GM19193 (cell line): ENCODE measurements around the gene CNKSR1.

Experiments
- POLR2A ChIP-seq: IDR thresholded peaks from 4 replicates; pipeline ENCODE4 v1.6.1; 2011; ENCODE audit not compliant: insufficient read depth, insufficient read length; ENCODE audit errors: extremely low read depth

Gene CNKSR1, protein sequence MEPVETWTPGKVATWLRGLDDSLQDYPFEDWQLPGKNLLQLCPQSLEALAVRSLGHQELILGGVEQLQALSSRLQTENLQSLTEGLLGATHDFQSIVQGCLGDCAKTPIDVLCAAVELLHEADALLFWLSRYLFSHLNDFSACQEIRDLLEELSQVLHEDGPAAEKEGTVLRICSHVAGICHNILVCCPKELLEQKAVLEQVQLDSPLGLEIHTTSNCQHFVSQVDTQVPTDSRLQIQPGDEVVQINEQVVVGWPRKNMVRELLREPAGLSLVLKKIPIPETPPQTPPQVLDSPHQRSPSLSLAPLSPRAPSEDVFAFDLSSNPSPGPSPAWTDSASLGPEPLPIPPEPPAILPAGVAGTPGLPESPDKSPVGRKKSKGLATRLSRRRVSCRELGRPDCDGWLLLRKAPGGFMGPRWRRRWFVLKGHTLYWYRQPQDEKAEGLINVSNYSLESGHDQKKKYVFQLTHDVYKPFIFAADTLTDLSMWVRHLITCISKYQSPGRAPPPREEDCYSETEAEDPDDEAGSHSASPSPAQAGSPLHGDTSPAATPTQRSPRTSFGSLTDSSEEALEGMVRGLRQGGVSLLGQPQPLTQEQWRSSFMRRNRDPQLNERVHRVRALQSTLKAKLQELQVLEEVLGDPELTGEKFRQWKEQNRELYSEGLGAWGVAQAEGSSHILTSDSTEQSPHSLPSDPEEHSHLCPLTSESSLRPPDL

DNA sequence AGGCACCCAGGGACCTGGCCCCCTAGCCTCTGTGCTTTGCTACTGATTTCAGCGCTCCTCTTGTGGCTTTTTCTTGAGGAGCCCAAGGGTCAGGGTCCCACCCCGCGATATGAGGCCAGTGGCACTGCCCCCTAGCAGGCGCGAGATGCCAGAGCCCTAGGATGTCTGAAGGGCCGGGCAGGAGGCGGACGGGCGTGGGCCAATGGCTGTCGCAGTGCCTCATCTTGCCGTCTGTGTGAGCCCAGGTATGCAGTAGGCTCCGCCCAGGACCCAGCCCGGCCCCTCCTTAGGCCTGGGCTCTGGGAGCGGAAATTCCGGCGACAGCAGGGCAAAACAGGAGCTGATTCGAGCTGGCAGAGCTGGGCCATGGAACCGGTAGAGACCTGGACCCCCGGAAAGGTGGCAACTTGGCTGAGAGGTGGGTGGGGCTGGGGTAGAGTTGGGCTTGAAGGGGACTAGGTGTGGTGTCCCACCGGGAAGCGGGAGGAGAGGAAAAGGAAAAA is at the start of gene CNKSR1:
Gene CNKSR1, plus strand, starts transcription at position 310 of the 503 bp plus-strand sequence. Its CDS starts 57 bp downstream, at position 367.
- TF ChIP-seq POLR2A = no peak

DNA sequence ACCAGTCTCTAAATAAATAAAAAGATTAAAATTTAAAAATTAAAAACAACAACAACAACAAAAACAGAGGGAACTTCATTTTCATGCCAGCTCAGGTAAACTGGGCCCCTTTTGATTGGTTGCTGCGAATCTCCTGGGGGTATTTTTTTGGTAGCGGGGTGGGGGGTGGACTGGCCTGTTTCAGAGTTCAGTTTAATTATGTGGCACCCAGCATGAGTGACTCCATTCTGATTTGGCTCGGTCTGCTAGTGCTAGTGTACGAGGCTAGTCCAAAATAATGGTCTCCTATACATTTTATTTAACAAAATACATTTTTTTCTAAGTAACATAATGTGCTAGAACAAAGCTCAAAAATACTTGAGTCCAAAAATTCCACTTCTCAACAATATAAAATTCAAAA is 47.5 kb upstream of the CNKSR1 start:
- no peak for TF ChIP-seq POLR2A

DNA sequence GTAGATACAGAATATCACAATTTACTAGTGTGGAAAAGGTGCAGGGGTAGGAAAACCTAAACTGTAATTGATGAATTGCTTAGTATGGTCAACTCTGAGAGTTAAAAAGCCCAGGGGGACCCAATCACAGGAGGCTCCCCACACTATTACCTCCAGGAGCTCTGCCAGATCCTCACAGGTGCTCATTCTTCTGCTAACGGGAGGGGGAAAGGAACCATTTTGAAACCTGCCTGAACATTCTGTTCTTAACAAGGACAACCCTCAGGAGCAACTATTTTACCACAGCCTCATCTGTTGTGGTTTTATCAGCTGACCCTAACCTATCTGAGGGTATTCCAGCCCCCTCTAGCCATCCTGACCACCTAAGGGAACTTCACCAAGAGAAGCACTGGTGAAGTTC is 46.6 kb upstream of the CNKSR1 start:
- no peak for TF ChIP-seq POLR2A

DNA sequence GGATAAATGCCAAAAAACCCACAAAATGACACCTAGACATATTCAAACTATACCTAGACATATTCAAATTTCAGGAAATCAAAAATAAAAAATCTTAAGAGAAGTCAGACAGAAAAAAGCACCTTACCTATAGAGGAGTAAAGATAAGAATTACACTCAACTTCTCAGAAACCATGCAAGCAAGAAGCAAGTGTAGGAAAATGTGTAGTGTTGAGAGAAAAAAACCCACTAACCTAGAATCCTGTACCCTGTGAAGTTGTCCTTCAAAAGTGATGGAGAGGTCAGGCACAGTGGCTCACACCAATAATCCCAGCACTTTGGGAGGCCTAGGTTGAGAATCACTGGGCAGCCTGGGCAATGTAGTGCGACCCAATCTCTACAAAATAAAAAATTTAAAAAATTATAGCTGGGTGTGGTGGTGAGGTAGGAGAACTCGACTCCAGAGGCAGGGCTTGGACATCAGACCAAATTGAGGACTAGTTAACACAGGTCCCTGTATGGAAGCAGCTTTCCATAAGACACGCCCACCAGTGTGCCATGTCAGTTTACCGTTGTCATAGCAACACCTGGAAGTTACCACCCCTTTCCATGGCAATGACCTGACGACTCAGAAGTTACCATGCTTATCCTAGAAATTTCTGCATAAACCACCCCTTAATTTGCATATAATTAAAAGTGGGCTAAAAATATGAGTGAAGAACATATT is 45.0 kb upstream of the CNKSR1 start:
- no peak for TF ChIP-seq POLR2A

DNA sequence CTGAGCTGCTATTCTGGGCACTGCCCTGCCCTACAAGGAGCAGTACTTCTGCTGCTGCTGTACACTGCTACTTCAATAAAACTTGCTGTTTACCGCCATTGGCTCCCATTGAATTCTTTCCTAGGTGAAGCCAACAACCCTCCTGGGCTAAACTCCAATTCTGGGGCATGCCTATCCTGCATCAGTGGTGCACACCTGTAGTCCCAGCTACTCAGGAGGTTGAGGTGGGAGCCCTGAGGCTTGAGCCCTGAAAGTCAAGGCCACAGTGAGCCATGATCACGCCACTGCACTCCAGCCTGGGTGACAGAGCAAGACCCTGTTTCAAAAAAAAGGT is 44.5 kb upstream of the CNKSR1 start:
- no peak for TF ChIP-seq POLR2A

DNA sequence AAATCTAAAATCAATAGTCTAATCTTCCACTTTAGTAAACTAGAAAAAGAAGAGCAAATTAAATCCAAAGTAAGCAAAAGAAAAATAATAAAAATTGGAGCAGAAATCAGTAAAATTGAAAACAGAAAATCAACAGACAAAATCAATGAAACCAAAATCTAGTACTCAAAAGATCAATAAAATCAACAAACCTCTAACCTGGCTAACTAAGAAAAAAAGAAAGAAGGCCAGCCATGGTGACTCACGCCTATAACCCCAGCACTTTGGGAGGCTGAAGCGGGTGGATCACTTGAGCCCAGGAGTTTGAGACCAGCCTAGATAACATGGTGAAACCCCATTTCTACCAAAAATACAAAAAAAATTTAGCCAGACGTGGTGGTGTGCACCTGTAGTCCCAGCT is 42.8 kb upstream of the CNKSR1 start:
- TF ChIP-seq POLR2A = no peak

DNA sequence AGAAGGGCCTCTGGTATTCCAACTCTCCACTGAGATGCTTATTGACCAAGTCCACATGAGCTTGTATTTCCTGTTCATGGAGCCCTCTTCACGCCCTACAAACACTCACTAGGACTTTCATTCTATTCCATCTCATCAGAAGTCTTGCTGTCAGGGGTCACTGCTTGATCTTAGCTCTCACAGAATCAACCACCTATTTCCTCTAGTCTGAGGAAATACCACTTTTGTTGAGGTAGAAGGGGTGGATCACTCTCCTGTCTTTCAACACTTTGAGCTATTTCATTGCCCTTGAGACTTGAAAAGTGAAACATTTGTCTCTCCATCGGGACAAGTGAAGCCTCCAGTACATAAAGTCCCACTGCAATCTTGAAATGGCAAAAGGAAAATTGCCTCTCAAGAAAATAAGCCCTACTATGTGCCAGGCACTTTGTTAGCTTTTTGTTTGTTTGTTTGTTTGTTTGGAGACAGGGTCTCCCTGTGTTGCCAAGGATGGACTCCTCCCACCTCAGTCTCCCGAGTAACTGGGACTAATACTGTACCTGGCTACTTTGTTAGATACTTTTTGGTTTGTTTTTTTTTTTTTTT is 38.2 kb upstream of the CNKSR1 start:
- TF ChIP-seq POLR2A = no peak

DNA sequence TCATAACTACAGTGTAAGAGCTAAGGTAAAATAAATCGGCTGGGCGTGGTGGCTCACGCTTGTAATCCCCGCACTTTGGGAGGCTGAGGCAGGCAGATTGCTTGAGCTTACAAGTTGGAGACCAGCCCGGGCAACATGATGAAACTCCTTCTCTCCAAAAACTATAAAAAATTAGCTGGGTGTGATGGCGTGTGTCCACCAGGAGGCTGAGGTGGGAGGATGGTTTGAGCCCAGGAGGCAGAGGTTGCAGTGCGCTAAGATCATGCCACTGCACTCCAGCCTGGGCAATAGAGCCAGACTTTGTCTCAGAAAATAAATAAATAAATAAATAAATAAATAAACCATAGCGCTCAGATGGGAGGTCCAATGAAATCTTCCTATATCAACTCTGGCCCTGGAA is 35.1 kb upstream of the CNKSR1 start:
- no peak for TF ChIP-seq POLR2A

DNA sequence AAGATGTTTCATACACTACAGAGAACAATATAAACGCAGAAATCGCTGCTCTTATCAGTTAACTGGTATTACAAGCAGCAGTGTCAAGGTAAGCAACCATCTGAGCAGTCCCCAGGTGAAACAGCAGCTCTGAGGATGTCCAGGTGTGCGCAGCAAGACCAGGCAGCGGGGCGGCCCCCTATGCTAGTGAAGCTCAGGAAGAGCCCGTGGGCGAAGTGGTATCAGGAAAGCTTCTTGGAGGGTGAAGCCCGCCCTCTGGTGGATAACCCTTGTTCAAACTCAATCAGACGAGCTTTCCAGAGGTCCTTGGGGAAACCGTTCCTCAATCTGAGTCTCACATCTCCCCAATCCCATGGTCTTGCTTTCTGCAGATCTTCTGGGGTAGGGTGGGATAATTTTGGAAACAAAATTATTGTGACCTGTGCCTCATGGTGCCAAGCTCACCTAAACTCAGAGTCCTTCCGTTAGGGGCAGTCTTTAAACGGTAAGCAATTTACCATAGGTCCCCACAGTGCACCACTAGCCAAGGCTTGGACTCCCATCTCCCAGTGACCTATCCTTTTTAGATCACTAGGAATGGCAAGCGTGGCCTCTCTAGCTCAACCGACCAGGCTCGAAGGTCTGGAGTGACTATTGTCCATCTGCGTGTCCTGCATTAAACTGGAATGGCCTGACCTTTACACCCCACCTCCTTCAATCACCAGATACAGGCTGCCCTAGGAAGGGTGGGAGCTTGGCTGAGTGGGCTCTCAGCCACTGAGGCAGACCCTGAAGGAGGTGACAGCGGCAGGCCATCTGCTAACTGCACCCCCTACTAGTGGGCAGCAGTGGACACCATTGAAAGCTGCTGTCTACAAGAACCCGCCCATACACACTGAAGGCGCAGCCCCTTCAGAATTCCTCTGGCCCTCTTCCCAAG is 32.0 kb upstream of the CNKSR1 start:
- no peak for TF ChIP-seq POLR2A

DNA sequence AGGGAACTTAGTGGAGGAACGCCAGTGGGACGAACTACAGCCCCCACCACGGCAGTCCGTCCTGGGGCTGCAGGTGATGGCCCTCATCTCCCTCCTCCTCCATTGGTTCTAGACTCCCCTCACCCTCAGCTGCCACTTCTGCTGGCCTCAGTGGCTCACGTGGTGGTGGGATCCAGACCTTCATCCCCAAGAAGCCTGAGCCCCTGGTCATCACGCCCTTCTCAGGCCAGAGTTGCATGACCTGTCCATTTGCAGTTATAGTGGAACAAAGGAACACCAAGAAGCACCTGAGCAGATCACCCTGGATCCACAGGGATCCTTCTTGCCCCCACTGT is 31.4 kb upstream of the CNKSR1 start:
- no peak for TF ChIP-seq POLR2A

DNA sequence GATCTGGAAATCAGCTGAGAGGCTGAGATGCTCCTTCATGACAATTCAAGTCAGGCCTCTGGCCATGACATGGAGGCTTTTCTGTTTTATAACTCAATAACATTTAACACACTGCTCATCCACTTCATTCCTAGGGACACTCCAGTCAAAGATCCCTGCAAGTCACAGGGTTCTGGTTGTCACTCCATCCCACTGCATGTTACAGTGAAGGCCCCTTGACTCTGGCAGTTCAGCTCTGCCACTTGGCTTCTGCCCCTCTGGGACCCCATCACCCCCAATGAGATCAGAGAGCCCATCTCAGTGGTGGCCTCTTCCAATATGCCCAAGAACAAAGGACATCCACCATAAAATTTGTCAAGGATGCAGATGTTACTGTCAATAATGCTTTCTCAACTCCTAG is 28.4 kb upstream of the CNKSR1 start:
- TF ChIP-seq POLR2A = no peak

DNA sequence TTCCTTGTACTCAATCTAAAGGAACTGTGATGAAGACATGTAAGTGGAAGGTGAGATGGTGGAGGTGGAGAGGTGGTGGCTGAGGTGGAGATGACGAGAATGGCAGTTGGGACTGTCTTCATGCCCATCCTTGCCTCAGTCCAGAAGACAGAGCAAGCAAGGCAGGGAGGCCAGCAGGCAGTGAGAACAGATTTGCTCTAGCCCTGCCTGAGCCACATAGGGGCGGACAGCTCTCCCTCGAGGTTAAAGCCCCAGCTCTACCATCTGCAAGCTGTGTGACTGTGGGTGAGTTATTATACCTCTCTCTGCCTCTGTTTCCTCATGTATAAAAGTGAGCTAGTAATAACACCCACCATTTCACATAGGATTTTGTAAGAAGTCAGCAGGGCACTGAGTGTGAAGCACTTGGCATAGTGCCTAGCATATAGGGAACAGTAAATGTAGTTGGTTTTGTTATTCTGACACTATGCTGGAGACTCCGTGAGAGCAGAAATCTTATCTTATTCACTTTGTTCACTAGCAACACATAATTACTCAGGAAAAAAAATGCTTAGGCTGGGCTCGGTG is 23.2 kb upstream of the CNKSR1 start:
- TF ChIP-seq POLR2A = no peak

DNA sequence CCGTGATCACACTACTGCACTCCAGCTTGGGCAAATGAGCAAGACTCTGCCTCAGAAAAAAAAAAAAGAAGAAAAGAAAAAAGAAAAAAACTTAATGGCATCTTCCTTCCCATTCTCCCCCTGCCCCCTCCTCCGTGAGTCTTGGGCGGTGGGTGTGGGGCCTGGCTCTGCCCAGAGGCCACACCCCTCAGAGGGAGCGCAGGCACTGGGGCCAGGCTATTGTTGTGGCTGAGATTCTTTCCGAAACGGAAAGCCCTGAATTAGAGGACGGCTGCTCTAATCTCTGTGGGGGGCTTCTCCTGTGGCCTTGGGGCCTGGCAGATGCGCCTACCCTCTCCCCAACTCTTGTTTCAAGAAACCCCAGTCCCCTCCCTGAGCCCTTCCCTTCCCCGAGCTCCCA is 22.5 kb upstream of the CNKSR1 start:
- TF ChIP-seq POLR2A = no peak

DNA sequence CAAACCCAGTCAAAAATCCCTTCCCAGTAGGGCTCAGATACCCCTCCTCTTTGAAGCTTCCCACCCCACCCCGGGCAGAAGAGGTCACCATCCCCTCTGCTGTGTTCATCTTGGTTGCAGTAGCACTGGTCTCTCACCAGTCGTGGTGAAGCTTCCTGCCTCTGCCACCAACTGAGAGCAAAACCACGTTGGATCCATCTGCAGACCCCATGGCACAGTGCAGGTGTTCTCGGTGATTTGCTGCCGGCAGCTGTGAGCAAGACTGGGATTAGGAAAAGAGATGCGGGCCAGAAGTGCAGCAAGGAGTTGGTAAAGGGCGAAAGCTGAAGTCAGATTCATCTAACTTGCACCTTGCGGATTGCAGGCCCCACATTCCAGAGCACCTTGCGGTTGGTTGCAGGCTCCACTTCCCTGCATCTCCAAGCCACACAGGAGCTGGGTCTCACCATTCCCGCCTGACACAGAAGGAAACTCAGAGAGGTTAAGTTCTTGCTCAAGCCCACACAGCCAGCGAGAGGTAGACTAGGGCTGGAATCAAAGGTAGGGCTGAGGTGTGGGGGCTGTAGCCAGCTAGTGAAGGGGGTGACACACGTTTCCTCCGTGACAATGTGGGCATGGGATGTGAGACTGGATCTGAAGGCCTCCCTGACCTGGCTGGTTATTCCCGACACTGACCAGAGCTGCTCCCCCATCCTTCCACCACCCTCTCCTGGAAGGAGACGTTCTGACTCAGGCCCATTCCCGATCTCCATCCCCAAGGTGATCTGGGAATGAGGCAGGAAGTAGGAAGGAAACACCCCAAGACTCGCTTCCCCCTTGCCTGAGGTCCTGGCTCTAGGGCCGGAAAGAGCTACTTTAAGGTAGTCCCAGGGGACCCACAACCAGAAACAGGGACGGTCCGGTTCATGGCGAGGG is 21.7 kb upstream of the CNKSR1 start:
- TF ChIP-seq POLR2A = no peak
